Osteocyte (in vitro differentiated cells): ENCODE results near the gene FNIP2. TPM values are rescaled to one million over a fixed set of nuclear protein-coding genes. Genes with fewer than 3 reads are reported as not detected.

Source experiments
- DNase-seq: peaks from one replicate; pipeline ENCODE4 v3.0.0; 2021; ENCODE audit warnings: mixed read lengths; ENCODE audit not compliant: unreplicated experiment; ENCODE audit errors: extremely low spot score
- H3K27ac Mint-ChIP-seq: one replicate; pipeline ENCODE4 v1.8.0; 2021; ENCODE audit warnings: mild to moderate bottlenecking, mixed read lengths; ENCODE audit not compliant: unreplicated experiment
- H3K27me3 Mint-ChIP-seq: one replicate; pipeline ENCODE4 v1.8.0; 2021; ENCODE audit warnings: mixed read lengths; ENCODE audit not compliant: unreplicated experiment
- H3K36me3 Mint-ChIP-seq: one replicate; pipeline ENCODE4 v1.8.0; 2021; ENCODE audit warnings: mixed read lengths; ENCODE audit not compliant: unreplicated experiment
- H3K4me1 Mint-ChIP-seq: one replicate; pipeline ENCODE4 v1.8.0; 2021; ENCODE audit warnings: mixed read lengths; ENCODE audit not compliant: unreplicated experiment
- H3K4me3 Mint-ChIP-seq: one replicate; pipeline ENCODE4 v1.8.0; 2021; ENCODE audit warnings: mild to moderate bottlenecking, moderate library complexity, mixed read lengths; ENCODE audit not compliant: unreplicated experiment
- H3K9me3 Mint-ChIP-seq: one replicate; pipeline ENCODE4 v1.8.0; 2021; ENCODE audit warnings: mixed read lengths; ENCODE audit not compliant: unreplicated experiment
- CTCF ChIP-seq: fragments of 200-600 bp; sonication (generic); IDR thresholded peaks from 2 replicates; pipeline ENCODE4 v1.5.0; 2021; ENCODE audit warnings: antibody characterized with exemption, mild to moderate bottlenecking, moderate library complexity
- total RNA-seq: library from RNA; stranded (reverse); gene quantifications from 2 replicates; pipeline ENCODE4 v1.2.1, GENCODE V29; 2021

Gene FNIP2
- total RNA-seq, 1 donor from 2014 or later: 14.4 TPM

DNA sequence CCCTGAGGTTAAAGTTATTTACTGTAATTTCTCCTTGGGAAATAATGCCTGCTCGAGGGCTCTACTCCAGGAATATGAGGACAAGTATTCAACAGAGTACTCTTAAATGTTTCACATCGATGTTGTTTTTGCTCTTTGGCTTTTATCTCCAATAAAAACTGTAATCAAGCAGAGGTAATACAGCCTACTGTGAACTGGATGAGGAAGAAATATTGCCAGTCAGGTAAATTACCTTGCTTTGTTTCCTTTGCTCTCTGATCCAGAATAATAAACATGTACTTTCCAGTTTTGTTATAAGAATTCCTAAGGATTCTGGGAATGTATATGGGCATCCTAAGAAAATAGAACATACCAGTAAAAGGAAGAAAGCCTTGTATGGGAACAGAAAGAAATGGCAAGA, 60.4 kb downstream of the FNIP2 start:
- Mint-ChIP-seq H3K27me3 (no peaks in the 10 kb centered on the region), H3K9me3 (no peaks in the 10 kb centered on the region), H3K27ac (no peak overlapping the region), H3K4me1 (peaks cover 6% of the 10 kb centered on the region), H3K36me3 (peaks cover 33% of the 10 kb centered on the region), H3K4me3 (no peak overlapping the region)
- no peak for DNase-seq
- TF ChIP-seq CTCF: no peak

DNA sequence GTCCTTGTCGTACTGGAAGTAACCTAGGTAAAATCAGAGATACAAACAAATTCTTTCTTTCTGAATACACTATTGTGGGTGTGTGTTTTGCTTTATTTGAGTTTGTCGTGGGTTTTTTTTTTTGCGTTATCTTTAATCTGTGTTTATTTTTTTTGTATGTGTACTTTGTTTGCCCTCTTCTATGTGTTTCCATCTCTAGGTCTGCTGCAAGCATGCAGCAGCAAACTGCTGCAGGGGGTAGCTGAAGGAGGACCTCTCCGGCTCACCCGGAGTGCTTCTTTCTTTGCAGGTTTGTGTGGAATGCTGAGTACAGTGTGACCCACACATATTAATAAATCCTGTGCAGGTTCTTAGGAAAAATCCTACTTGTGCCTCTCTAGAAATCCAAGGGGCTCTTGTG, 64.8 kb downstream of the FNIP2 start:
- no peaks in the 10 kb centered on the region for H3K9me3 Mint-ChIP-seq
- no peak for TF ChIP-seq CTCF
- peaks cover 45% of the 10 kb centered on the region for H3K36me3 Mint-ChIP-seq
- no peak overlapping the region for H3K27ac Mint-ChIP-seq
- no peaks in the 10 kb centered on the region for H3K4me1 Mint-ChIP-seq
- no peak for DNase-seq
- H3K4me3 Mint-ChIP-seq: no peak overlapping the region
- H3K27me3 Mint-ChIP-seq: no peaks in the 10 kb centered on the region

DNA sequence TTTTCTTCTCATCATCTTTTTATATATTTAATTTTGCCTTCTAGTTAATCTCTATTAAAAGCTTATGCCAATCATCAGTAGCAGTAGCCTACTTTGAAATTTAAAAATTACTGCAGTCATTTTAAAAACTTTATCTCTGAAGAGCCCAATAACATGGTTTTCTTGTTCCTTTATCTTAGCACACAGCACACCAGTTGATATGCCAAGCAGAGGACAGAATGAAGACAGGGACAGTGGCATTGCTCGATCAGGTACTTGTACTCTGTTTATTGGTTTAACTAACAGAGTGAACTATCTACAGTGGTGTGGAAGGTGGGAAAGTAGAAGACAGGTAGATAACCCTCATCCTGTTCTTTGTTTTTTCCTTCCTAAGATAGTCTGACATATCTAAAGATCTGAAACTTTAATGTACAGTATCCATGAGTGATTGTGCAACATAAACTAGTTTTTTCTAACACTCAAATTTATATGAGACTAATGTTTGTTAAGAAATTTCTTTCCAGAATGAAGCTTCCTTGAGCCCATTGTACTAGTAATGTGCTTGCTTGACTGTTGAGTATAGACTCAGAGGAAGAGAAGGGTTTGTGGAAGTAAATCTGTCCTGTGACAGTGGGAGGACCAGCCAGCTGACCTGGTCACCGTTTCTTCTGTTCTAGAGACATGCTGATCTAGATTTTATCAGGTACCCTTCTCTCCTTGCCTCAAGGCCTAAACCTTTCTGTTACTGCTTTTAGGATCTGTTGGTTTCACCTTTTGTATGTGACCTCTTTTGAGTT, 66.6 kb downstream of the FNIP2 start:
- Mint-ChIP-seq H3K36me3 (peaks cover 41% of the 10 kb centered on the region), H3K27me3 (no peaks in the 10 kb centered on the region), H3K4me3 (no peak overlapping the region), H3K4me1 (no peaks in the 10 kb centered on the region), H3K27ac (no peak overlapping the region), H3K9me3 (peaks cover 4% of the 10 kb centered on the region)
- no peak for DNase-seq
- no peak for TF ChIP-seq CTCF

- Mint-ChIP-seq H3K4me3 (no peak overlapping the region), H3K4me1 (no peaks in the 10 kb centered on the region), H3K27me3 (no peaks in the 10 kb centered on the region), H3K36me3 (peaks cover 41% of the 10 kb centered on the region), H3K27ac (no peak overlapping the region), H3K9me3 (peaks cover 4% of the 10 kb centered on the region)
- no peak for DNase-seq
- TF ChIP-seq CTCF: no peak
Measured at GRCh38 chr4:158836002-158836369, 67.2 kb downstream of the FNIP2 start.

- Mint-ChIP-seq H3K36me3 (peaks cover 43% of the 10 kb centered on the region), H3K27ac (no peak overlapping the region), H3K4me3 (no peak overlapping the region), H3K4me1 (no peaks in the 10 kb centered on the region), H3K9me3 (peaks cover 4% of the 10 kb centered on the region), H3K27me3 (no peaks in the 10 kb centered on the region)
- DNase-seq: no peak
- TF ChIP-seq CTCF: no peak
Measured at GRCh38 chr4:158836828-158837449, 68.1 kb downstream of the FNIP2 start.
